ENCODE results near the gene LETM1.

The LETM1 gene

DNA sequence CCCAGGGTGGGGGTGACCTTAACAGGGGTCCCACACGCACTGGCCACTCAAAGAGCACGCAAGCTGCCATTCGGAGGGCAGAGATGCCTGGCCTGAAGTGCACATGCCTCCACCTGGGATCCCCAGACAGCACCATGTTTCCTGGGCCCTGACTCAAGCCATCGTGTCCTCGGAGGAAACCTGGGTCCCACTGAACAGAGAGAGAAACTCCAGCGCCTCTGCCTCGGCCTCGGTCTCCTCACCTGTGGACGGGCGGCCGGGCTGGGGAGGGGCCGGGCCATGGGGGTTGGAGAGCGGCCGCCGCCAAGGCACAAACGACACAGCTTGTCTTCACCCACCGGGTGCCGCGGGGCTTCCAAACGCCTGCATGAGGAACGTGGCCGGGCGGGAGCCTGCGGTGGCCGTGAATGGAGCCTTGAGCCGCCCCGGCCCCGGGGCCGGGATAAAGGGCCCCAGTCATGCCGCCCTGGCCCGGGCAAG lies 92.8 kb downstream of the LETM1 start:
- Histone ChIP-seq H3K9me3 (ENCODE audit: low read depth, low read length) (no peaks in the 10 kb centered on the region), H3K4me3 (no peak overlapping the region), H3K9ac (ENCODE audit: insufficient read length) (no peak overlapping the region), H3K27ac (no peak overlapping the region), H3K36me3 (ENCODE audit: insufficient read depth, low read length) (no peaks in the 10 kb centered on the region)
- DNase-seq (ENCODE audit: low read depth, low spot score) = no peak
- TF ChIP-seq POLR2AphosphoS5 (IDR thresholded peaks at IDR 0.05; ENCODE audit: borderline replicate concordance, low read depth, low read length) (no peak), EZH2 (IDR thresholded peaks at IDR 0.05) (no peak), FOXP2 (optimal IDR thresholded peaks at IDR 0.05; ENCODE audit: control extremely low read depth, extremely low read length, insufficient read depth) (no peak)

DNA sequence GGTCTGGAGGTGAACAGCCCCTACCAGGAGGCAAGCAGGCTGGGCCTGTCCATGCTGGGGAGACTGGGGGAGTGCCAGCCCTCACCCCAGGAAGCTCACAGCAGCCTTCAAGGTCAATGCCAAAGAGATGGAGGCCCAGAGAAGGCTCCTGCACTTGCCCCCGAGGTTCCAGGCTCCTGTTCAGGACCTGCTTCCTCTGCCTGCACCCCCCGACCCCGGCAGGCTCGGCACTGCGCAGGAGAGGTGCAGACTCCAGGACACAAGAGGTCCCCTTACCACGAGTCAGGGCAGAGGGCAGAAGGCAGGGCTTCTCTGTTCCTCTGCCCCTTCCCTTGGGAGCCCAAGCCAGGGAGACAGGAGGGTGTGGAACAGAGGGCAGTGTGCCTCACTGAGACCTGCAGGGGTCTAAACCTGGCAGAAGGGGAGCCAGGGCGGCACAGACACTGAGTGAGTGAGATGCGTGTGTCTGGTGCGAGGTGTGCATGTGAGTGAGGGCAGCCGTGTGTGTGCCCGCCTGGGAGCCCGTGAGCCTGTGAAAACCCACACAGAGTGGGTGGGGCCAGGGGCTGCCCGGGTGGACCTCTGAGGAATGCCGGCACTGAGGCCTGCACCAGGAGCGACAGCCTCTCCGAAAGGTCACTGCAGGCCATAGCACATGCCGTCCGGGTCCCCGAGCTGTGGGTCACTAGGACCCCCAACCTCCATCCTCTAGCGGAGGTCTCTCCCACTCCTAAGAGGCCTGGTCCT lies 93.5 kb downstream of the LETM1 start:
- no peak for DNase-seq (ENCODE audit: low read depth, low spot score)
- Histone ChIP-seq H3K4me3 (no peak overlapping the region), H3K9me3 (ENCODE audit: low read depth, low read length) (no peaks in the 10 kb centered on the region), H3K27ac (no peak overlapping the region), H3K9ac (ENCODE audit: insufficient read length) (no peak overlapping the region), H3K36me3 (ENCODE audit: insufficient read depth, low read length) (no peaks in the 10 kb centered on the region)
- TF ChIP-seq EZH2 (IDR thresholded peaks at IDR 0.05) (no peak), POLR2AphosphoS5 (IDR thresholded peaks at IDR 0.05; ENCODE audit: borderline replicate concordance, low read depth, low read length) (no peak), FOXP2 (optimal IDR thresholded peaks at IDR 0.05; ENCODE audit: control extremely low read depth, extremely low read length, insufficient read depth) (no peak)

Data from SK-N-MC (cell line).